ENCODE measurements around the gene SP100. TPM values are rescaled to one million over a fixed set of nuclear protein-coding genes. Genes with fewer than 3 reads are reported as not detected.

The SP100 gene
- total and polyA plus RNA-seq, 2 of the 8 experiments (the other 6 are each of a cell fraction or from before 2014, with no cell fraction given) = 0.06 to 1.1 TPM

GRCh38 chr2:230540332-230540731, 124.3 kb downstream of the SP100 start:
- no peak overlapping the region for H3K4ac ChIP-seq (replicated peaks; ENCODE audit: insufficient read length, low read depth, low read length)
- H3K36me3 ChIP-seq (ENCODE audit: control insufficient read depth in 2 of 4, insufficient read depth in 4 of 4, low read length in 3 of 4) = no peaks in the 10 kb centered on the region; a peak in 1 of 8 replicates
- H4K20me1 ChIP-seq (replicated peaks in 1 of 2; ENCODE audit: control insufficient read depth in 1 of 2, insufficient read depth in 2 of 2, low read length in 2 of 2) = no peaks in the 10 kb centered on the region
- H3K27ac ChIP-seq (ENCODE audit: low read depth, low read length) = no peak overlapping the region
- no peaks in the 10 kb centered on the region for H3K27me3 ChIP-seq (replicated peaks in 1 of 4; ENCODE audit: control insufficient read depth in 3 of 4, extremely low read depth in 1 of 4, insufficient read depth in 3 of 4, low read length in 3 of 4)
- ChIA-PET POLR2A (ENCODE audit: partially characterized antibody) (no interaction called here), CTCF (ENCODE audit: partially characterized antibody) (no interaction called here)
- H3K23me2 ChIP-seq (ENCODE audit: low read depth, low read length) = no peaks in the 10 kb centered on the region
- FAIRE-seq = no peak
- TF ChIP-seq SUZ12 (IDR thresholded peaks at IDR 0.05; ENCODE audit: low read length) (no peak), SAP30 (IDR thresholded peaks at IDR 0.05; ENCODE audit: insufficient read depth, insufficient replicate concordance, low read length) (no peak), BCL11A (IDR thresholded peaks at IDR 0.05; ENCODE audit: low read depth in 2 of 2, low read length in 2 of 2) (no peak), CREB1 (IDR thresholded peaks at IDR 0.05) (no peak), EGR1 (IDR thresholded peaks at IDR 0.05; ENCODE audit: borderline replicate concordance, low read depth, low read length) (no peak), RFX5 (IDR thresholded peaks at IDR 0.05; ENCODE audit: borderline replicate concordance, low read depth, low read length) (no peak), HDAC2 (IDR thresholded peaks at IDR 0.05; ENCODE audit: borderline replicate concordance in 1 of 2, low read depth in 2 of 2, low read length in 2 of 2) (no peak), EZH2 (IDR thresholded peaks at IDR 0.05; ENCODE audit: low read depth, low read length, severe bottlenecking) (no peak), CEBPB (IDR thresholded peaks at IDR 0.05; ENCODE audit: low read depth, low read length) (no peak)
- no peaks in the 10 kb centered on the region for H3K79me1 ChIP-seq (ENCODE audit: low read depth, low read length)
- no peak overlapping the region for H2BK12ac ChIP-seq (ENCODE audit: low read depth, low read length)
- H3K56ac ChIP-seq (replicated peaks; ENCODE audit: insufficient read length, low read depth, low read length) = no peak overlapping the region
- H2BK5ac ChIP-seq (ENCODE audit: low read depth, low read length) = no peak overlapping the region
- H4K91ac ChIP-seq (replicated peaks; ENCODE audit: insufficient read length, low read length) = no peak overlapping the region
- no peak overlapping the region for H3K18ac ChIP-seq (ENCODE audit: extremely low read depth, low read length)
- H3K4me3 ChIP-seq (ENCODE audit: extremely low read depth in 1 of 4, insufficient read depth in 2 of 4, low read depth in 3 of 4, low read length in 4 of 4) = no peak overlapping the region
- no peaks in the 10 kb centered on the region for H3K79me2 ChIP-seq (ENCODE audit: control insufficient read depth in 1 of 2, insufficient read depth in 2 of 2, low read length in 2 of 2)
- no peaks in the 10 kb centered on the region for H3K9me3 ChIP-seq (ENCODE audit: insufficient read depth in 2 of 2, low read depth in 1 of 2, low read length in 1 of 2)
- H4K5ac ChIP-seq (ENCODE audit: insufficient read length, low read depth, low read length) = no peak overlapping the region
- H3K4me1 ChIP-seq (replicated peaks in 1 of 4; ENCODE audit: control insufficient read depth in 3 of 4, insufficient read depth in 4 of 4, low read length in 3 of 4) = no peaks in the 10 kb centered on the region
- H2AK5ac ChIP-seq (ENCODE audit: low read depth, low read length) = no peak overlapping the region
- WGBS, 2 experiments (ENCODE audit: extremely low coverage in 1 of 2, insufficient coverage in 1 of 2, insufficient read length in 1 of 2, insufficient replicate concordance in 2 of 2, low coverage in 1 of 2, low lambda C conversion rate in 2 of 2, missing lambda C conversion rate in 1 of 2) = 95% methylated on average over 1 of the region's 1 CpG; no CpG with 5 or more reads in 1 of the 2 experiments
- no peak overlapping the region for H3K23ac ChIP-seq (ENCODE audit: insufficient read length)
- H2BK20ac ChIP-seq (ENCODE audit: low read length) = no peak overlapping the region
- H2BK15ac ChIP-seq (ENCODE audit: low read length) = no peak overlapping the region
- H4K8ac ChIP-seq (ENCODE audit: extremely low read depth, insufficient read depth, low read length) = no peak overlapping the region
- H3K4me2 ChIP-seq (ENCODE audit: insufficient read depth in 1 of 2, low read depth in 2 of 2, low read length in 2 of 2) = no peak overlapping the region
- H2AFZ ChIP-seq (ENCODE audit: low read length) = no peak overlapping the region
- DNase-seq (ENCODE audit: low read depth in 1 of 2, low spot score in 2 of 2) = no peak
- H2BK120ac ChIP-seq (replicated peaks; ENCODE audit: low read depth, low read length) = no peak overlapping the region
- no peak overlapping the region for H3K9ac ChIP-seq (replicated peaks in 1 of 4; ENCODE audit: extremely low read depth in 1 of 4, low read depth in 3 of 4, low read length in 3 of 4)
- no peak overlapping the region for H3K14ac ChIP-seq (ENCODE audit: insufficient read length)
